Transverse colon (tissue), 4 donors: ENCODE results near the gene ST8SIA5. TPM values are rescaled to one million over a fixed set of nuclear protein-coding genes. Genes with fewer than 3 reads are reported as not detected.

Experiments used
- DNase-seq: peaks from one replicate; pipeline ENCODE4 v3.0.0-alpha.2; 2019
- H3K27ac ChIP-seq, 4 donors: fragments of 200-600 bp; sonication (generic); 2 replicates each; pipeline ENCODE4 v1.5.1; 2016 to 2018; ENCODE audit warnings: inconsistent platforms in 4 of 4
- H3K27me3 ChIP-seq: fragments of 200-600 bp; sonication (generic); 2 replicates; pipeline ENCODE4 v1.5.1; 2017; ENCODE audit warnings: inconsistent platforms
- H3K36me3 ChIP-seq, 4 donors: fragments of 200-600 bp; sonication (generic); 2 replicates each; pipeline ENCODE4 v1.5.1; 2017 to 2019; ENCODE audit warnings: inconsistent platforms in 4 of 4
- H3K4me1 ChIP-seq, 4 donors: fragments of 200-600 bp; sonication (generic); 2 replicates each; pipeline ENCODE4 v1.5.1; 2017 to 2020; ENCODE audit warnings: inconsistent platforms in 4 of 4
- H3K4me3 ChIP-seq, 4 donors: fragments of 200-600 bp; sonication (generic); 1 replicate in 1 of 4; 2 replicates in 3 of 4; pipeline versions ENCODE4 v1.5.1 to v1.6.1; 2017 to 2019; ENCODE audit warnings: inconsistent platforms in 4 of 4
- H3K9me3 ChIP-seq, 2 donors: fragments of 200-600 bp; sonication (generic); 2 replicates each; pipeline ENCODE4 v1.5.1; 2017 to 2019; ENCODE audit warnings: inconsistent platforms in 2 of 2
- CTCF ChIP-seq, 5 experiments: fragments of 200-600 bp in 3 of 5; fragments of 450-650 bp in 2 of 5; sonication (generic) in 3 of 5; IDR thresholded peaks; 1 replicate in 2 of 5; 2 replicates in 3 of 5; pipeline ENCODE4 v1.5.1; 2016 to 2017; ENCODE audit warnings: antibody characterized with exemption in 5 of 5, inconsistent platforms in 3 of 5, mild to moderate bottlenecking in 2 of 5, moderate library complexity in 1 of 5
- EP300 ChIP-seq: sonication (generic); formaldehyde crosslinking; IDR thresholded peaks from one replicate; pipeline ENCODE4 v1.6.1; 2017; ENCODE audit warnings: antibody characterized with exemption, low read depth
- POLR2A ChIP-seq: fragments of 450-650 bp; IDR thresholded peaks from one replicate; pipeline ENCODE4 v1.6.1; 2016; ENCODE audit warnings: antibody characterized with exemption, mild to moderate bottlenecking, moderate library complexity
- POLR2AphosphoS5 ChIP-seq, 3 donors: sonication (generic); formaldehyde crosslinking; IDR thresholded peaks; one replicate each; pipeline ENCODE4 v1.6.1; 2016; ENCODE audit warnings: antibody characterized with exemption in 3 of 3
- WGBS, 2 donors: methylation state at CpG; one replicate each; pipeline ENCODE4 v1.1.5; 2018; ENCODE audit warnings: low coverage in 1 of 2; 5-methylcytosine and 5-hydroxymethylcytosine counted together
- in situ Hi-C, 4 donors: fragments of 200-750 bp; cut with MboI; loops; one replicate each; pipeline versions ENCODE4 v1.15.0 to v1.15.1; 2017; ENCODE audit warnings: low sequenced_read_pairs in 3 of 4, low pct_ligation_motif_present in 1 of 4, low pct_unique_long_range_greater_than_20kb in 1 of 4
- intact Hi-C: fragments of 100-400 bp; cut with DNase I; formaldehyde crosslinking; loops from one replicate; pipeline ENCODE4 v1.15.1; 2023; ENCODE audit warnings: low total_unique reads
- total RNA-seq, 4 donors: library from RNA; depleted of rRNA; stranded (reverse); fragments of >200 nt; gene quantifications; one replicate each; pipeline ENCODE4 v1.1.0, GENCODE V29; 2016

Gene ST8SIA5
- total RNA-seq, 4 donors from 2014 or later, result 0.41 TPM; not detected in 3

DNA sequence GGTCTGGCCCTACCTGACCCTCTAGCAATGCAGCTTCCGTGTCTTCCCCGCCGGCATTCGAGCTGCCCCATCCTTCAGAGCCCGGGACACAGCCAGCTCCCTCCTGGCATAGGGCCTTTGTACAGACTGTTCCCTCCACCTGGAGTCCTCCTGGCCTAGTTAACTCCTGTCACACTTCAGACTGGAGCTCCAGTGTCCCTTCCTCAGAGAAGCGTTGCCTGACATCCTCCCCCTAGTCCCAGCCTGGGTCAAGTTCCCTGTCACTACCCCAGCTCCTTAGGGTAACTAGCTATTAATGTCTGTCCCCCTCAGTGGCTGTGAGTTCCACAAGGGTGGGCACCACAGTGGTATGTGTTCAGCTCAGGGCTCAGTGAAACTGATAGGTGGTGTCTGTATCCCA is 54.4 kb downstream of the ST8SIA5 start:
- 91% methylated on average over 6 of the region's 6 CpGs; no CpG with 5 or more reads in 1 of the 2 donors for whole genome bisulfite sequencing, 2 donors
- intact Hi-C loops, result no loop called here
- Histone ChIP-seq H3K36me3 (no peaks in the 10 kb centered on the region), H3K9me3 (no peaks in the 10 kb centered on the region), H3K4me3 (no peak overlapping the region), H3K27me3 (no peaks in the 10 kb centered on the region), H3K27ac (no peak overlapping the region), H3K4me1 (no peaks in the 10 kb centered on the region)
- TF ChIP-seq POLR2AphosphoS5 (IDR thresholded peaks at IDR 0.05), result no peak
- TF ChIP-seq POLR2A, result no peak
- no peak for TF ChIP-seq CTCF (IDR thresholded peaks at IDR 0.05)
- TF ChIP-seq EP300, result no peak
- no peak for DNase-seq
- in situ Hi-C loops, result no loop called here

DNA sequence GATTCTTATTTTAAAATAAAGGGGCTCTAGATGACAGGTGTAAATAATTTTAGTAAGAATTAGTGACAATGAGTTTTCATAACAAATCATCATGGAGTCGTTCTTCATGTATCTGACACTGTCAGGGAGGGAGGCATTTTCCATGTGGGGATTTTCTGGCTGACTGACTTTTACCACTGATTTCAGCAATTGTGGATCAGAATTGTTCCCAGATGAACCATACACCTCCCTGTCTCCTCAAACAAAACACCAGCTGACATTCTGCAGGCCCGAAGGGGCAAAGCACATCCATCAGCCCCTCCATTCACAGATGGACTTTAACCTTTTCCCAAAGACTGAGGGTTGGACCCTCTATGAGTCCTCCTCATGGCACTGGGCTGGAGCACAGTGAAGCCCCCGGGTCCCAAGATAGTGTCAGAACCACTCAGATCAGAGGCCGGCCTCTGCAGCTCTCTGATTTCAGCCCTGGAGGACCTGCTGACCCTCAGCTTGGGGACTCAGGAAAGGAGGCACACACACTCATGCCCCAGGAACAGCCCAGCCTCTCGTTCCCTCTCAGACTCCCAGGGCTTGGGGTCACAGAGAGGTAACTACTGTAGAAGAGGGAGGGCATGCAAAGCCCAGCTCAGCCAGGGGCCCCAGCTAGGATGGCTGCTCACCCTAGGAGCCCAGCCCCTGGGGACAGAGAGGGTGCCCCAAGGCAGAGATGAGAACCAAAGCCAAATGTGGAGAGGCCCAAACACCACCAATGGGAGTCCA is 56.6 kb downstream of the ST8SIA5 start:
- no peaks in the 10 kb centered on the region for H3K4me1 ChIP-seq
- TF ChIP-seq EP300 (no peak), CTCF (IDR thresholded peaks at IDR 0.05) (no peak), POLR2A (no peak), POLR2AphosphoS5 (IDR thresholded peaks at IDR 0.05) (no peak)
- H3K27me3 ChIP-seq, result no peaks in the 10 kb centered on the region
- in situ Hi-C loops, result no loop called here
- H3K4me3 ChIP-seq, result no peak overlapping the region
- 60 to 63% methylated on average over 1 to 5 of the region's 5 CpGs for WGBS, 2 donors
- no peaks in the 10 kb centered on the region for H3K9me3 ChIP-seq
- intact Hi-C loops, result no loop called here
- DNase-seq, result no peak
- no peaks in the 10 kb centered on the region for H3K36me3 ChIP-seq
- H3K27ac ChIP-seq, result no peak overlapping the region

- no peaks in the 10 kb centered on the region for H3K27me3 ChIP-seq
- no peak overlapping the region for H3K27ac ChIP-seq
- no peaks in the 10 kb centered on the region for H3K36me3 ChIP-seq
- TF ChIP-seq POLR2A, result no peak
- TF ChIP-seq POLR2AphosphoS5 (IDR thresholded peaks at IDR 0.05), result no peak
- no peak for TF ChIP-seq EP300
- no peak for TF ChIP-seq CTCF (IDR thresholded peaks at IDR 0.05)
- no peak overlapping the region for H3K4me3 ChIP-seq
- H3K9me3 ChIP-seq, result no peaks in the 10 kb centered on the region
- DNase-seq, result no peak
- intact Hi-C loops (no loop called here), in situ Hi-C loops (no loop called here)
- H3K4me1 ChIP-seq, result no peaks in the 10 kb centered on the region
Observed at GRCh38 chr18:46696702-46697101, 60.2 kb downstream of the ST8SIA5 start.

GRCh38 chr18:46696268-46696667 is 60.6 kb downstream of the ST8SIA5 start:
- DNase-seq, result no peak
- intact Hi-C loops (no loop called here), in situ Hi-C loops (no loop called here)
- H3K4me3 ChIP-seq, result no peak overlapping the region
- H3K36me3 ChIP-seq, result no peaks in the 10 kb centered on the region
- H3K27me3 ChIP-seq, result no peaks in the 10 kb centered on the region
- H3K4me1 ChIP-seq, result no peaks in the 10 kb centered on the region
- 70% methylated on average over 3 of the region's 3 CpGs; no CpG with 5 or more reads in 1 of the 2 donors for WGBS, 2 donors
- TF ChIP-seq POLR2A (no peak), EP300 (no peak), POLR2AphosphoS5 (IDR thresholded peaks at IDR 0.05) (no peak), CTCF (IDR thresholded peaks at IDR 0.05) (no peak)
- H3K27ac ChIP-seq, result no peak overlapping the region
- H3K9me3 ChIP-seq, result no peaks in the 10 kb centered on the region
